ENCODE data around the gene TAF1A.

TAF1A gene

DNA sequence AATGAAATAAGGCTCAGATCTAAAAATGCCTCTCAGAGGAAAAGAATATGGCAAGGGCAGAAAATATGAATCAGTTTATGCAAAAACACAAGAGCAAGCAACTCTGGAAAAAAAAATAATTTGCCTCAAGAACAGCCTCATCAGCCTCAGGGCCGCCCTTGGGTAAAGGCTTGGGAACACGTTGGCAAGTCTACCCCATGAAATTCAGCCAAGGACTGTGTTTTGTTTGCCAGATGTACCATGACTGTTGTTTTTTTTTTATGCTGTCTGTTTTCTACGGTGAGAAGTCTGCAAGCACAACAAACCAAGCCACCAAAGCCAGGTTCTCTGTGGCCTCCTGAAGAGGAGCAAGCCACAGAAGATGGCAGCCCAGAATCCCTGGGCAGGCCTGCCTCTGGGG lies 59.8 kb downstream of the TAF1A start:
- no peak for DNase-seq

GRCh38 chr1:222529181-222529580 lies 60.6 kb downstream of the TAF1A start:
- DNase-seq, result no peak

- DNase-seq, result no peak
Measured at GRCh38 chr1:222525951-222526350, 63.8 kb downstream of the TAF1A start.

GRCh38 chr1:222523852-222524251 lies 65.9 kb downstream of the TAF1A start:
- DNase-seq, result peak; percentile 49

DNA sequence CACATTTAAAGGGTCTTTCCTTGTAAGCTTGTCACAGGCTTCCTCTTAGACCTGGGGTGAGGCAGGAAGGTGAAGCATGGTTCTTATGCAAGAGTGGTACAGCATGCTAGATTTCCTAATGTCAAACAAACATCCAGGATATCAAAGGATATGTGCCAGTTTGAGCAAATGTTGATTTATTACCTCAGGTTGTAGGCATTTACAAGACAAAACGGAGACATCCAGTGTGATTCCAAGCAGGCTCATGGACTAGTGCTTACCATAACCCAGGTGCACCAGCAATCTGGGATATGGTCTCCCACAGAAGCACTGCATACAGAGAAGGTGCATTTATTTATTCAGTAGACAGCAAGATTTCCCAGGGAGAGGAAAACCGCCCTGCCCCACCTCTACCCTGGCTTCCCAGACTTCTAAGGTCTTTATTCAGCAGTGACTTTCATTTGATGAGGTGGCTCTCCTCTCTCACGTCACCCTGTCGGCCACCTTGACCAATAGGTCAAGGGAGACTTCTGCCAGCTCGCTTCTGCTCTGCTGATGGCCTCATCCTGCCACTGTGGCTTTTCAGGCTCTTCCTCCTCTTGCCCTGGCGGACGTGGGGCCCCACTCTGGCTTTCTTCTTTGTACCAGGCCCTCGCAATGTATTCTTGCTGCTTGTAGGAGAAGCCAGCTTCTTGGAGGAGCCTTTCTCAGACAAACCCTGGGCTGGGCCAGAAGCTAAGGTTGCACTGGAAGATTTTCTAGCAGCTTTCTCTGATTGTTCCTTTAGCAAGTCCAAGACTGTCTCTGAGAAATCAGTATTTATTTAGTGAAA lies 67.4 kb downstream of the TAF1A start:
- no peak for DNase-seq

DNA sequence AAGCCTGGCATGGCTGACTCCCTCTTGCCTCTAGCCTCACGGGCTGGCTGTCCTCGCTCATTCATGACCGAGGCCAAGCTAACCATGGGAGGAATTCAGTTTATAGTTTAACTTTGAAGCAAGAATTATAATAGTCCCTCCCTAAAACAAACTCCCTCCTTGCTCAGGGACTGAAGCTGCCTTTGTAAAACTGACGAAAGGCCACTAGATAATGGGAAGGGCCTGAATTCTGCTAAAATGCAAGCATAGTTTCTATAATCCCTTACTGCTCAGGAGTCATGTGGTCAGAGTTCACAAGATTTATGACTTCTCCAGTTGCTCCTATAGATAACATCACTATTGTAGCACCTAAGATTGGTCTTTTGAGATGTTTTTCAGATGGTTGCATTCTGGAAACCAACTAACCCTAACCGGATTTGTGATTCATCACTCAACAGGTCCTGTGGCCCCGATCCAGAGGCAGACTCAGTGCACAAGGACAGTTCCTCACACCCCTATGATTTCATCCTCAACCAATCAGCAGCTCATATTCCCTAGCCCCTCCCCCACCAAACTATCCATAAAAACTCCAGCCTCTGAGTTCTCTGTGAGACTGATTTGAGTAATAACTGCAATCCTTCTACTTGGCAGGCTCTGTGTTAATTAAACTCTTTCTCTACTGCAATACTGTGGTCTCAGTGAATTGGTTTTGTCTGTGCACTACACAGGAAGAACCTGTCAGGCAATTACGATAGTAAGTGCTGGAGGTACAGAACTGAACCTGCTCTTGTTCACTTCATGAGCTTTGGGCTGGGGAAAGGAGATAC lies 68.2 kb downstream of the TAF1A start:
- peak; percentile 45 for DNase-seq

Data from fibroblast of skin of right biceps (primary cell).